IPS-20b (cell line): Measurements from ENCODE around the gene PLEKHM3.

Source experiments
- H3K27ac ChIP-seq: one replicate; pipeline ENCODE4 v1.5.1; 2013; ENCODE audit warnings: low read length
- H3K27me3 ChIP-seq: 2 replicates; pipeline ENCODE4 v1.6.1; 2013; ENCODE audit warnings: mild to moderate bottlenecking, low read length, inconsistent platforms; ENCODE audit not compliant: insufficient read depth
- H3K36me3 ChIP-seq: 2 replicates; pipeline ENCODE4 v1.6.1; 2013; ENCODE audit warnings: low read depth, mild to moderate bottlenecking, inconsistent platforms, low read length, moderate library complexity; ENCODE audit not compliant: insufficient read depth
- H3K4me1 ChIP-seq: 2 replicates; pipeline ENCODE4 v1.6.1; 2013; ENCODE audit warnings: mild to moderate bottlenecking, control low read depth, inconsistent platforms, low read length, moderate library complexity; ENCODE audit not compliant: insufficient read depth
- H3K4me3 ChIP-seq: 2 replicates; pipeline ENCODE4 v1.5.1; 2013; ENCODE audit warnings: mild to moderate bottlenecking, low read length, inconsistent platforms
- H3K9ac ChIP-seq: 2 replicates; pipeline ENCODE4 v1.6.1; 2013; ENCODE audit warnings: low read depth, mild to moderate bottlenecking, inconsistent platforms, low read length, moderate library complexity
- H3K9me3 ChIP-seq: 2 replicates; pipeline ENCODE4 v1.6.1; 2013; ENCODE audit warnings: mild to moderate bottlenecking, low read depth, low read length, inconsistent platforms; ENCODE audit not compliant: insufficient read depth

The PLEKHM3 gene

DNA sequence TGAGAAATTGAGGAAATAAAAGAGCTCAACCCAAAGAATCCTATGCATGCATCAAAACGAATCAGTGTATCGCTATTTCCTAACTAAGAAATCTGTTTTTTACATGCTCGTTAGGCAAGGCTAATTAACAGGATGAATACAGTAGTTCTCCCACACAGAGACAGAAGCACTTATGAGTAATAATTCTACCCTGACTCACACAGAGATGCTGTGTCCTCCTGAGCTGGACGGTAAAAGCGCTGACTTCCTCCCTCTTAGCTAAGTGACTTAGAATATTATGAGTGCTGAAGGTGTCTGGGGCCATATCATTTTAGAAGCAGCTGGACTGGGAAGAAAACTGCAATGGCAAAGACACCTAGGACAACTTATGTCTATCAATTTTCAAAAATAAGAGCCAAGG lies 18.5 kb downstream of the PLEKHM3 start:
- Histone ChIP-seq H3K9ac (no peak overlapping the region), H3K9me3 (no peaks in the 10 kb centered on the region), H3K36me3 (no peaks in the 10 kb centered on the region), H3K27ac (no peak overlapping the region), H3K4me1 (peaks cover 11% of the 10 kb centered on the region), H3K4me3 (no peak overlapping the region), H3K27me3 (no peaks in the 10 kb centered on the region)

DNA sequence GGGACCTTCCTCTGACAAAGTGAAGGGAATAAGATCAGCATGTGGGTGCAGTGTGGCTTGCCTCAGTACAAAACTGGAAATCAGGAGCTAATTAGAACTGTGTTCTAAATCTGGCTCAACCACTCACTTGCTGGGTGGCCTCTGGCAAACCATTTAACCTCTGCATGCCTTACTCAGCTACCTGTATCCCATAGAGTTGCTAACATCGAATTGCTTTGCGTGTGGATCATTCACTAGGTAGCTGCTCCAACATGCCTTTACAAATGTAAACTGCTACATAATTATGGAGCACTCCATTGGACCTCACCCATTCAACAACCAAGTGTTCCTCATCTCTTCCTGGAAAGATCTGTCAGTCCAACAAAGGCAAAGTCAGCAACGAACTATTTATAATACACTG lies 19.0 kb downstream of the PLEKHM3 start:
- H3K27ac ChIP-seq, result no peak overlapping the region
- H3K9me3 ChIP-seq, result no peaks in the 10 kb centered on the region
- no peak overlapping the region for H3K4me3 ChIP-seq
- H3K9ac ChIP-seq, result no peak overlapping the region
- H3K27me3 ChIP-seq, result no peaks in the 10 kb centered on the region
- no peaks in the 10 kb centered on the region for H3K36me3 ChIP-seq
- H3K4me1 ChIP-seq, result peaks cover 11% of the 10 kb centered on the region

DNA sequence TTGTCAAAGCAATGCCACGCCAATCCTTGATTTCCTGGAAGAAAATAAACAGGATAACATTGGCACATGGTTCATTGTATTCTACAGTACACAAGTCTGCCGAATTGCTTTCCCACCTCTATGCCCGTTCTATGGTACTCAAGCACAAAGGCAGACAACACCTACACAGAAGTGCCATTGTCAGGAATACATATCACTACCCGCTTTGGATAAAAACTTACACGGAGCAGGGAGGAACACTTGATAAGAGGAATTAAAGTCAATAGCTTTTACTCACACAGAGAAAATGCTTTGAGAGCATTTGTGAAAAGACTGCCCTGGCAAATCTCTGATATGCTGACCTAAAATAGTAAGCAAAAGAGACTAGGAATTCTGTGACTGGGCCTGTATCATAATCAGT lies 23.4 kb downstream of the PLEKHM3 start:
- no peak overlapping the region for H3K27ac ChIP-seq
- H3K4me1 ChIP-seq, result peaks cover 10% of the 10 kb centered on the region

DNA sequence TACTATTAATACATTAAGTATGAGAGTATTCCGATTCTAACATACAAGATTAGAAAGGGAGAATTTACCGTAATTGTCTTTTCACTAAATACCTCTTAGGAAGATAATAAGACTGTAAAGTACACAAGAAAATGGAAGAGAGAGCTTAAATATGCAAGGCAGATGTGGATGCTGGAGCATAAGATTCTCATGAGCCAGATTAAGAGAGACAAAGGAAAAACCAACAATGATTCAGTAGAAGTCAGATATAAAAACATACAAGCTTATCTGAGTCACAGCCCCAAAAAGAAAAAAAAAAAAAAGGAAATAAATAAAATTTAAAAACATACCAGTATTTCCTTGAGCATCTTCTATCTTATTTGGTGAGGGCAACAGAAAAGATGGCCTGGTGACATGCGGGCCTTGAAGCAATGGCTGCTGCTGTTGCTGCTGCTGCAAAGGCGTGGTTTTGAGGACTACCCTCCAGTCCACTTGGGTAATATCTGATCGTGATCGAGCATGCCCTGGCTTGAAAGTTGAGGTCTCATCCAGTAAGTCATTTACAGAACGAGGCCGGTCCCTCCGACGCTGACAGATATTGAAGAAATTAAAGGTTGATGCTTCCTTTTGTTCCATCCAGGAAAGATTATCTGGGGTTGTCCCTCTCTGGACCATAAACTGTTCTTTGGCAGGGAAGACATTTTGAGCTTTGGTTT lies 24.5 kb downstream of the PLEKHM3 start:
- H3K9ac ChIP-seq, result no peak overlapping the region
- no peak overlapping the region for H3K27ac ChIP-seq
- H3K4me1 ChIP-seq, result peaks cover under 1% of the 10 kb centered on the region
- H3K9me3 ChIP-seq, result no peaks in the 10 kb centered on the region
- H3K27me3 ChIP-seq, result no peaks in the 10 kb centered on the region
- no peak overlapping the region for H3K4me3 ChIP-seq
- no peaks in the 10 kb centered on the region for H3K36me3 ChIP-seq

More for the DNA sequence above, 23.4 kb downstream of the PLEKHM3 start:
- no peak overlapping the region for H3K4me3 ChIP-seq
- H3K36me3 ChIP-seq, result no peaks in the 10 kb centered on the region
- H3K27me3 ChIP-seq, result no peaks in the 10 kb centered on the region
- no peak overlapping the region for H3K9ac ChIP-seq
- H3K9me3 ChIP-seq, result no peaks in the 10 kb centered on the region

DNA sequence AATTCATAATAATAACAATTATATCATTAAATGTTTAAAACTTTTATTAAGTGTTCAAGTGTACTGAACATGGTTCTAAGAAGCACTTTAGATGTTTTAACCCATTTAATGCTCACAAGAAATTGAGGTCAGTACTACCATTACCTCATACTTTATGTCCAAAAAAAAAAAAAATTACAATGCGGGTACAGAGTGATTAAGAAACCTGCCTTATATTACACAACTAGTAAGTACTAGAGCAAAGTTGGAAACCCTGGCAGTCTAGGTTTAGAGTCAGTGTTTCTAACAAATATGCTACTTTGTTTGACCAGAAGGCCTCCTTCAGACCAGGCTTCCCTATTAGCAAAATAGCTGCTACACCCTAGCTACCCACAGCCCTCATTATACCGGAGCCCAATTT lies 28.5 kb downstream of the PLEKHM3 start:
- Histone ChIP-seq H3K36me3 (no peaks in the 10 kb centered on the region), H3K9me3 (no peaks in the 10 kb centered on the region), H3K27ac (no peak overlapping the region), H3K27me3 (no peaks in the 10 kb centered on the region), H3K9ac (no peak overlapping the region), H3K4me3 (no peak overlapping the region), H3K4me1 (no peaks in the 10 kb centered on the region)

DNA sequence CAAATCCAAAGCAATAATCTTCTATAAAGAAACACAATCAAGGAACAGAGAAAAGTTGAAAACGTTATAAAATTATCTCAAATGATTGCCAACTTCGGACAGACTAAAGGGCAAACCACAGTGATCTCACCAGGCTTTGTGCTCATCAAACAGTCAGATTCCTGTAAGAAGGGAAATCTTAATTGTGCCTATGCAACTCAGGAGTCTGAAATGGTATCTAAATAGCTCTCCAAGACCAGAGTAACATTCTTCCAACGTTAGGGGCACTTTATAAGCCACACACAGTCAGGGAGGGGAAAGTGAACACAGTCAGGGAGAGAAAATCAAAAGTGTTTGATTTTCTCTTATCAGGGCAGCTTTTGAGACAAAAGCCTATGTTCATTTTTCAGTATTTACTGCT lies 29.4 kb downstream of the PLEKHM3 start:
- Histone ChIP-seq H3K27ac (no peak overlapping the region), H3K36me3 (no peaks in the 10 kb centered on the region), H3K9me3 (no peaks in the 10 kb centered on the region), H3K4me3 (no peak overlapping the region), H3K27me3 (no peaks in the 10 kb centered on the region), H3K9ac (no peak overlapping the region), H3K4me1 (no peaks in the 10 kb centered on the region)

DNA sequence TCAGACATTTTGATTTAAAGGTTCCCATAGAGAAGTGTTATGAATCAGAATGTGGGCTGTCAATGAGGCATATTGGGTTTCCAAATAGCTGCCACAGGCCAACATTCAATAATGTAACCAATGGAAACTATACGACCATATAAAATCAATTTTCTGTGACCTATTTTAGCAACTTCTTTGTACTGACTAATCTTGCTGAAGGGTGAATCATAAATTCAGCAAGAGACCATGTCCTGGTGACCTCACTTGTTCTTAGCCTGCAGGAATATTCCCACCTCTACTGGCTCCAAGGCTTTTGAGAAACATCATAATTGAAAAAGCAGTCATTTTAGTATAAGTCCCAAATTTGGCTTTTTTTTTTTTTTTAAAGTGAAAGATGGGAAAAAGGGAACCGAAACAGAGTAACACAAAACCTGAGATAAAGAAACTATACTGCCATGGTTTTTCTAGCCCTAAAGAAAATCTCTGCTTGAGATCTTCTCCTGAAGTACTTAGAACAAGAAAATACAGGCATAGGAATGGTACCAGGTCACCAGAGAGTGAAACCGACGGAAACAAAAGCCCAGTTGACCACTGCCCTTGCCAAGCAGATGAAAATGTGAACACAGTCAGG lies 32.1 kb downstream of the PLEKHM3 start:
- Histone ChIP-seq H3K36me3 (no peaks in the 10 kb centered on the region), H3K27me3 (no peaks in the 10 kb centered on the region), H3K9me3 (no peaks in the 10 kb centered on the region), H3K27ac (no peak overlapping the region), H3K4me3 (no peak overlapping the region), H3K9ac (no peak overlapping the region), H3K4me1 (no peaks in the 10 kb centered on the region)

DNA sequence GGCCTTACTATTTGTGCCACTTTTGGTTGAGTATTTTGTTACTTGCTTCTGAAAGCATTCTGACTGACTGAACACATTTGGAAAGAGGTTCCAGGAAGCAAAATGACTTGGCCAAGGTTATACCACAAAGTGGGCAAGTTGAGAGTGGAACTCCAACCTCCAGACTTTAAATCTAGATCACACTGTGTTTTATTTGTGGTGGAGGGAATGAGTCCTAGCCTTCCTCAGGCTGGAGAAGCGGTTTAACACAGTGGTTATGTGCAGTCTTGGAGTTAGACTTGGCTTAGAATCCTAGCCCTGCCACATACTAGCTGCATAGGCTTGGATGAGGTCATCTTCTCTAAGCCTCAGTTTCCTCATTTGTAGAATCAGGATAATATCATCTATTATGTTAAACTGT lies 33.4 kb downstream of the PLEKHM3 start:
- Histone ChIP-seq H3K36me3 (no peaks in the 10 kb centered on the region), H3K9ac (no peak overlapping the region), H3K27ac (no peak overlapping the region), H3K27me3 (no peaks in the 10 kb centered on the region), H3K9me3 (no peaks in the 10 kb centered on the region), H3K4me3 (no peak overlapping the region), H3K4me1 (no peaks in the 10 kb centered on the region)

DNA sequence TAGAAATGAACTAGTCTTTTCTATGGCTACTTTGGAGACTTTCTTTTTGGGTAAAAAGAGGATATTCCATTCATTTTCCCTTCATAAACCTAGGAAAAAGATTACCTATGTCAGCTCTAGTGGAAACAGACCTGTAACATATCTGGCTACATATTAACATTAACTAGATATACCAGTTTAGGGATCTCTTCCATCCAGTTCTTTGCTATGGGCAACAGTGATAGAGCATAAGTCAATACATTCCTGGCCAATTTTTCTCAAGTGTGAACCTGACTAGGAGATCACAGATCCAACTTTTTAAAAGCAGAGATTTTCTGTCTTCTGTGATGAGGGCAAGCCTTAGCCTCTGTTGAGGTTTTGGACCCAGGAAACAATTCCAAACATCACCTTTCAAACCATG lies 34.5 kb downstream of the PLEKHM3 start:
- H3K4me3 ChIP-seq, result no peak overlapping the region
- no peak overlapping the region for H3K27ac ChIP-seq
- no peak overlapping the region for H3K9ac ChIP-seq
- H3K9me3 ChIP-seq, result no peaks in the 10 kb centered on the region
- H3K27me3 ChIP-seq, result no peaks in the 10 kb centered on the region
- H3K36me3 ChIP-seq, result no peaks in the 10 kb centered on the region
- no peaks in the 10 kb centered on the region for H3K4me1 ChIP-seq

DNA sequence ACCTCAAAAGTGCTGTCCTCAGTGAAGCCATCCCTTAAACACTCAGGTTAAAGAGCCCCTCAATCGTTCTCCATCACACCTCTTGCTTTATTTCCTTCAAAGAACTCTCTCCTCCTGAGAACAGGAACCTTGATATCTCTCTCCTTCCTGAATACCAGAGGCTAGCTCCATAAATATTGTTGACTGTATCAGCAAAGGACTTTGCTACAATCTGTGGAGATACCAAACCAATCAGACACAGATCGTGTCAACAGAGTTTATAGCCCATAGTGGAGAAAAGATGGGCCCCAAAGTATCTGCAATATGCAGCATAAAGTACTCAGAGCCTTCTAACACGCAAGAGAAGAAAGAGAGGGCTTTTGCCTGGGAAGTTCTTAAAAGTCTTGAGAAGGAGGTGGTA lies 36.4 kb downstream of the PLEKHM3 start:
- H3K36me3 ChIP-seq, result no peaks in the 10 kb centered on the region
- no peaks in the 10 kb centered on the region for H3K9me3 ChIP-seq
- H3K27me3 ChIP-seq, result no peaks in the 10 kb centered on the region
- no peak overlapping the region for H3K27ac ChIP-seq
- H3K9ac ChIP-seq, result no peak overlapping the region
- H3K4me1 ChIP-seq, result no peaks in the 10 kb centered on the region
- no peak overlapping the region for H3K4me3 ChIP-seq

DNA sequence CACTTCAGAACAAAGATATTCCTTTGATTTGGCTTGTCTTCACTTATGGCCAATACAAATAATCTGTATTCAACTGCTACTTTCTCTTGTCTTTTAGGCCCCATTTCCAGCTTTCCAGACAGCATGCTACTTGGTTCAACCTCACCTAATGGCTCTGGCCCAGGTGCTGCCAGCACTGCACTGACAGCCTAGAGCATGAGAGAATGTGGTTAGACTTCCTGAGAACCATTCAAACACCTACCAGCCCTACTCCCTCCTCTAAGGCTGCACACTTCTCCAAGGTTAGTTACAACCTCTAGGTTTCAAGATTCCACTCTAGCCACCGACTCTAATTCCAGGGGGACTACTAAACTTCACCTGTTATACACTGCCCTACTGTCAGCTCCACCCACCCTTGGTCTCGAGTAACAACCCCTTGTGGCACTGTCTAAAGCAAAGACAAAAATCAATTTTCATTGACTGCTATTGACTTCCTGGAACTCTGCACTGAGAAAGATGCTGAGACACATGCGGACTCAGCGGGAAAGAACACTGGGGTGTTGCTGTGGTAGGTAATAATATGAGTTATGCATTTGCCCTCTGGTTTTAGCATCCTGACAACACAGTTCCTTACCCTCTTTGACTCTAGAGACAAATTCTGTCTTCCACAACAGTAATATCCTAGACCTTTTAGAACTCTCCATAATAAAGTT lies 38.2 kb downstream of the PLEKHM3 start:
- Histone ChIP-seq H3K4me1 (no peaks in the 10 kb centered on the region), H3K9me3 (no peaks in the 10 kb centered on the region), H3K27ac (no peak overlapping the region), H3K36me3 (no peaks in the 10 kb centered on the region), H3K4me3 (no peak overlapping the region), H3K9ac (no peak overlapping the region), H3K27me3 (no peaks in the 10 kb centered on the region)
